Omental fat pad (tissue), 4 donors: ENCODE measurements around the gene ADAMTSL5. TPM values are rescaled to one million over a fixed set of nuclear protein-coding genes. Genes with fewer than 3 reads are reported as not detected.

Source experiments
- ATAC-seq: fragments of 150-250 bp; one replicate; pipeline ENCODE4 v1.9.1; 2016; ENCODE audit warnings: mild to moderate bottlenecking, moderate library complexity; ENCODE audit not compliant: low FRiP score
- DNase-seq: peaks from one replicate; pipeline ENCODE4 v3.0.0-alpha.2; 2019; ENCODE audit warnings: low spot score
- total RNA-seq, 4 donors: library from RNA; depleted of rRNA; stranded (reverse); fragments of >200 nt; gene quantifications; one replicate each; pipeline ENCODE4 v1.1.0, GENCODE V29; 2016
- TF ChIP-seq, protein P1 (sequence below), 3 donors: fragments of 450-650 bp; IDR thresholded peaks; one replicate each; pipeline ENCODE4 v1.5.1; 2016 to 2017; ENCODE audit warnings: antibody characterized with exemption in 3 of 3, mild to moderate bottlenecking in 3 of 3, moderate library complexity in 2 of 3

Gene ADAMTSL5, protein sequence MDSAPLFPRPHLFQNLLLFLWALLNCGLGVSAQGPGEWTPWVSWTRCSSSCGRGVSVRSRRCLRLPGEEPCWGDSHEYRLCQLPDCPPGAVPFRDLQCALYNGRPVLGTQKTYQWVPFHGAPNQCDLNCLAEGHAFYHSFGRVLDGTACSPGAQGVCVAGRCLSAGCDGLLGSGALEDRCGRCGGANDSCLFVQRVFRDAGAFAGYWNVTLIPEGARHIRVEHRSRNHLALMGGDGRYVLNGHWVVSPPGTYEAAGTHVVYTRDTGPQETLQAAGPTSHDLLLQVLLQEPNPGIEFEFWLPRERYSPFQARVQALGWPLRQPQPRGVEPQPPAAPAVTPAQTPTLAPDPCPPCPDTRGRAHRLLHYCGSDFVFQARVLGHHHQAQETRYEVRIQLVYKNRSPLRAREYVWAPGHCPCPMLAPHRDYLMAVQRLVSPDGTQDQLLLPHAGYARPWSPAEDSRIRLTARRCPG
- total RNA-seq = 1 to 10 TPM in 2 of 4 donors, under 1 TPM in 2; 0.60 to 4.3 (median 0.89) TPM

DNA sequence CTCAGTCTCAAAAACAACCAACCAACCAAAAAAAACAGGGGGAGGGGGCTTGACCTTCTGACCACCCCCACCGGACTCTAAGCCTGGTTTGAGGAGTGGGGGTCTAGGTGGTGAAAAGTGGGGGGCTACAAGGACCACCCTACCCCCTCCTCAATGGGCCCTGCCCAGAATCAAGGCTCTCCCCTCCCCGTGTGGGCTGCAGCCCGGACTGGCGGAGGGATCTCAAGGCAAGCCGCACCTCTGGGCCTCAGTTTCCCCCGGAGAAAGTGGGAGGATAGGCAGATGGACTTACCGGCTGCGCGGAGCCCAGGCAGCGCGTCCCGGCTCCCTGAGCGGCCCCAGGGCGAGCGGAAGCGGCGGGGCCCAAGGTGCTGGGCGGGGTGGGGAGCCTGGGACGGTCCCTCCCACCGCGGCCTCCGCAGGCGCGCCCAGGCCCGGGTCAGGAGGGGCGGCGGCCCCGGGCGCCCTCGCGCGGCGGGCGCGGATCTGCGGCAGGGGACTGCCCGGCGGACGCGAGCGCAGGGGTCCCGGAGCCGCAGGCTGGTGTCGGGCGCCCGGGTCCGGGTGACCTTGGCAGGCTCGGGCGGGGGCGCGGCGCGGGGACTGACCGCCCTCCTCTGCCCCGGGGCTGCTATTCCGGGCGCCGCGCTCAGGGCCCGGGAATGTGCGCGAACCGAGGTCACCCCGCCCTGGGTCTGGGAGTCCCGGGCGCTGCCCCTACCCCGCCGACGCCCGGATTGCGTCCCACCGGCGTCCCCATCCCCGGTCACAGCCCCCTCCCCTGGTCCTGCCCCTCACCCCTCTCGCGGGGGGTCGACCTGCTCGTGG is at the start of gene ADAMTSL5:
ADAMTSL5 (minus strand) TSS at position 349 of the 828 bp plus-strand sequence. CDS start 2,076 bp downstream, outside the sequence.
- no peak for DNase-seq
- TF ChIP-seq, protein P1, sequence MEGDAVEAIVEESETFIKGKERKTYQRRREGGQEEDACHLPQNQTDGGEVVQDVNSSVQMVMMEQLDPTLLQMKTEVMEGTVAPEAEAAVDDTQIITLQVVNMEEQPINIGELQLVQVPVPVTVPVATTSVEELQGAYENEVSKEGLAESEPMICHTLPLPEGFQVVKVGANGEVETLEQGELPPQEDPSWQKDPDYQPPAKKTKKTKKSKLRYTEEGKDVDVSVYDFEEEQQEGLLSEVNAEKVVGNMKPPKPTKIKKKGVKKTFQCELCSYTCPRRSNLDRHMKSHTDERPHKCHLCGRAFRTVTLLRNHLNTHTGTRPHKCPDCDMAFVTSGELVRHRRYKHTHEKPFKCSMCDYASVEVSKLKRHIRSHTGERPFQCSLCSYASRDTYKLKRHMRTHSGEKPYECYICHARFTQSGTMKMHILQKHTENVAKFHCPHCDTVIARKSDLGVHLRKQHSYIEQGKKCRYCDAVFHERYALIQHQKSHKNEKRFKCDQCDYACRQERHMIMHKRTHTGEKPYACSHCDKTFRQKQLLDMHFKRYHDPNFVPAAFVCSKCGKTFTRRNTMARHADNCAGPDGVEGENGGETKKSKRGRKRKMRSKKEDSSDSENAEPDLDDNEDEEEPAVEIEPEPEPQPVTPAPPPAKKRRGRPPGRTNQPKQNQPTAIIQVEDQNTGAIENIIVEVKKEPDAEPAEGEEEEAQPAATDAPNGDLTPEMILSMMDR (IDR thresholded peaks at IDR 0.05) = no peak
- peak; percentile 24 for ATAC-seq

DNA sequence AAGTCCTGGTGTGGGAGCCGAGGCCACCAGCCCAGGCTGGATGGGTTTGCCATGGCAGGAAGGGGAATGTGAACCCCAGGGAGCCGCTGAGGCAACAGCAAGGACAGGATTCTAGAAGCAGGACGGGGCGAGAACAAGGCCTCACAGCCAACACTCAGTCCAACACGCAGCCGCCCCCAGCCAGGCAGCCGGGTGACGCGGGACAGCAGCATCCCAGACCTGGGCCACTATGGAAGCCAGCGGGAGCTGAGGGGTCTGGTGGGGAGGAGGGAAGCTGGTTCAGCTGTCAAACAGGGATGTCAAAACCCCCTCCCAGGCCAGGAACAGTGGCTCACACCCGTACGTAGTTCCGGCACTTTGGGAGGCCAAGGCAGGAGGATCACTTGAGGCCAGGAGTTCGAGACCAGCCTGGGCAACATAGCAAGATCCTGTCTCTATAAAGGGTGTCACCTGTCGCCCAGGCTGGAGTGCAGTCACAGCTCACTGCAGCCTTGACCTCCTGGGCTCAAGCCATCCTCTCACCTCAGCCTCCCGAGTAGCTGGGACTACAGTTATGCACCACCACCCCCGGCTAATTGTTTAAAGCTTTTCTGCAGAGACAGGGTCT is 48.5 kb upstream of the ADAMTSL5 start:
- DNase-seq (no peak), ATAC-seq (no peak)
- TF ChIP-seq, protein P1 (IDR thresholded peaks at IDR 0.05) = no peak

DNA sequence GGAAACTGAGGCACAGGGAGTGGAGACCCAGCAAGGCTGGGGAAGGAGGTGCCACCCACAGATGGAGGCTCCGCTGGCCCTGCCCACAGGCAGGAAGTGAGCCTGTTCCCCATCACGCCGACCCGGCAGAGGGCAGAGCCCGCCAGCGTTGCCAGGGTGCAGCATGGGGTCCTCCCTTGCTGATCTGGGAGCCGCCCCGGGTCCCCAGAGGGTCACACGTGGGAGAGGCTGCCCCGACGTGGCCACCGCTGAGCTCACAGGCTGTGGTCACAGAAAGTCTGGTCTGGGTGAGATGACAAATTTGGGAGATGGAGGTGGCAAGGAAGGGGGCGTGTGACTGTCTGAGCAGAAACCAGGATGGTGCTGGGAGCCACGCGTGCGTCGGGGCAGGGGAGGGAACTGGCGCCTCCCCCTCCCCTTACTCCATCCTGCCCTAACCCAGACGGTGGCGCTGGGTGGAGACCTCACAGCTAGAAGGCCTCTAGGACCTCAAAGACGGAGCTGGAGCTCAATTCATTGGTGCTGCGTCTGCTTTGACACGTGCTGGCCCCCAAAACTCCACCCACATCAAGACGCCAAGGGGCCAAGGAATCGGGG is 47.6 kb upstream of the ADAMTSL5 start:
- no peak for DNase-seq
- no peak for ATAC-seq
- TF ChIP-seq, protein P1 (IDR thresholded peaks at IDR 0.05) = no peak

DNA sequence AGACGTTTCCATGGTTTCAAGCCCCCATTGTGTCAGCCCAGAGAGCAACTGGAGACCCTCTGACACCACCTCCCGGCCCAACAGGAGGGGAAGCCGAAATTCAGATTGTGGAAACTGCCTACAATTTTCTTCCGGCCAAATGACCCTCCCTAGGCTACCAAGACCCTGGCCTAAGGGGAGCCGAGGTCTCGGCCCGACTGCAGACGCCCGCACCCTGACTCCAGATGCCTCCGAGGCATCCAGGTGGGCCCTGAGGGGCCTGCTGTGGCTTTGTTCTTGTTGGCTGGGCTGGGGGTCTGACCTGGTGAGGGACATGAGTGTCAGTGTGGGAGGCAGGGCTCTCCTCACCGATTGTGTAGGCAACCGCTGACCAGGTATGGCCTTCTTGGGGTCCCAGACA is 45.7 kb upstream of the ADAMTSL5 start:
- ATAC-seq (no peak), DNase-seq (no peak)
- TF ChIP-seq, protein P1 (IDR thresholded peaks at IDR 0.05) = no peak

DNA sequence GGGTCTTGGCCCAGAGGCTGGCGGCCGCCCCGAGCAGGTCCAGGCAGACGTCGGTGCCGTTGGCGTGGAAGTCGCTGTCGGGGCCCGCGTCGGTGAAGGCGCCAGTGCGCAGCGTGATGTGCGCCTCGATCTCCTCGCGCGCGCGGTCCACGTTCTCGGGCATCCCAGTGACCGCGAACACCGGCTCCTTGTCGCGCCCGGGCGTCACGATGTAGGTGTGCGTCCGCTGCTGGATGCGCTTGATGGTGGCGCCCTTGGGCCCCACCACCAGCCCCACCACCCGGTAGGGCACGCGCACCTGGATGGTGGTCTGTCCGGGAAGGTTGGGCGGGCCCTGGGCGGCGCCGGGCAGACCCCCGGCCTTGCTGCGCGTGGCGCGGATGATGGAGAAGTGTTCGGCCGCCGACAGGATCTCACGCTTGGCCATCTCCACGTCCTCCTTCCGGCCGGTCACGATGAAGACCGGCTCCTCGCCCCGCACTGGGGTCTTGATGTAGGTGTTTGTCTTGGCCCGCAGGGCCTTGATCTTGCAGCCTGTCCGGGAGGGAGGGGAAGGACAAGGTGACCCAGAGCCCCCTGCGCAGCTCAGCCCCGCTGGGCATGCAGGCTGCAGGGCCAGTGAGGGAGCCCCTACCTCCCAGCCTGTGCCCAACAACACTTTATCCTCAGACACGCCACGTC is 43.7 kb upstream of the ADAMTSL5 start:
- DNase-seq (no peak), ATAC-seq (no peak)
- TF ChIP-seq, protein P1 (IDR thresholded peaks at IDR 0.05) = no peak
